Lung (tissue), 12 donors: ENCODE data around the gene HBA2. TPM values are rescaled to one million over a fixed set of nuclear protein-coding genes. Genes with fewer than 3 reads are reported as not detected.

ENCODE experiments used
- ATAC-seq: fragments of 200-7000 bp; cut with Tn5 transposase; one replicate; pipeline ENCODE4 v1.9.1; 2020; ENCODE audit warnings: moderate number of reproducible peaks; ENCODE audit not compliant: insufficient read depth, low FRiP score
- DNase-seq, 3 donors: peaks; one replicate each; pipeline ENCODE4 v3.0.0-alpha.2; 2013 to 2017
- H3K27ac ChIP-seq, 2 donors: one replicate each; pipeline ENCODE4 v1.5.1; 2013; ENCODE audit warnings: mild to moderate bottlenecking in 2 of 2, moderate library complexity in 2 of 2, control low read depth in 1 of 2, inconsistent platforms in 1 of 2, low read depth in 1 of 2, low read length in 1 of 2
- H3K27me3 ChIP-seq, 3 donors: one replicate each; pipeline ENCODE4 v1.5.1; 2013; ENCODE audit warnings: low read length in 2 of 3; ENCODE audit not compliant: control insufficient read depth in 3 of 3, insufficient read depth in 3 of 3
- H3K36me3 ChIP-seq, 4 donors: one replicate each; pipeline ENCODE4 v1.5.1; 2013; ENCODE audit warnings: low read length in 4 of 4, mild to moderate bottlenecking in 1 of 4, moderate library complexity in 1 of 4; ENCODE audit not compliant: control insufficient read depth in 4 of 4, insufficient read depth in 4 of 4
- H3K4me1 ChIP-seq, 5 donors: one replicate each; pipeline ENCODE4 v1.5.1; 2013; ENCODE audit warnings: low read length in 5 of 5, mild to moderate bottlenecking in 2 of 5, moderate library complexity in 1 of 5; ENCODE audit not compliant: control insufficient read depth in 5 of 5, insufficient read depth in 5 of 5
- H3K4me3 ChIP-seq: one replicate; pipeline ENCODE4 v1.5.1; 2013; ENCODE audit warnings: mild to moderate bottlenecking, control low read depth, moderate library complexity
- H3K9ac ChIP-seq, 2 donors: one replicate each; pipeline ENCODE4 v1.5.1; 2013; ENCODE audit warnings: low read length in 2 of 2, control low read depth in 1 of 2; ENCODE audit not compliant: insufficient read depth in 1 of 2
- H3K9me3 ChIP-seq, 4 donors: one replicate each; pipeline ENCODE4 v1.5.1; 2013; ENCODE audit warnings: low read length in 3 of 4, mild to moderate bottlenecking in 1 of 4, moderate library complexity in 1 of 4; ENCODE audit not compliant: control insufficient read depth in 4 of 4, insufficient read depth in 3 of 4
- WGBS, 2 donors: extraction: QIAGEN DNeasy Blood & Tissue Kit; methylation state at CpG; one replicate each; pipeline ENCODE4 v1.1.7; 2013; 5-methylcytosine and 5-hydroxymethylcytosine counted together
- polyA plus RNA-seq, 2 donors: library from polyadenylated mRNA; stranded (reverse); fragments of 200-250 nt; gene quantifications; one replicate each; pipeline ENCODE4 v1.2.1, GENCODE V29; 2013
- total RNA-seq, 2 donors: library from RNA; depleted of rRNA in 1 of 2; stranded (reverse); fragments of >200 nt in 1 of 2; gene quantifications; one replicate each; pipeline ENCODE4 v1.2.1, GENCODE V29; 2014 to 2021
- TF ChIP-seq, protein P1 (sequence below): IDR thresholded peaks from 2 replicates; pipeline ENCODE4 v1.5.1; 2012; ENCODE audit warnings: mild to moderate bottlenecking; ENCODE audit errors: control extremely low read depth, extremely low read depth
- donor health status: control.
- donor health status: control.
- donor health status: Bipolar disorder and iron deficiency.
- donor health status: healthy.
- donor health status: DM: yes; HTN: yes; CAD: no.

The HBA2 gene
- total and polyA plus RNA-seq, 4 donors, result 126 to 4,737 (median 822) TPM

DNA sequence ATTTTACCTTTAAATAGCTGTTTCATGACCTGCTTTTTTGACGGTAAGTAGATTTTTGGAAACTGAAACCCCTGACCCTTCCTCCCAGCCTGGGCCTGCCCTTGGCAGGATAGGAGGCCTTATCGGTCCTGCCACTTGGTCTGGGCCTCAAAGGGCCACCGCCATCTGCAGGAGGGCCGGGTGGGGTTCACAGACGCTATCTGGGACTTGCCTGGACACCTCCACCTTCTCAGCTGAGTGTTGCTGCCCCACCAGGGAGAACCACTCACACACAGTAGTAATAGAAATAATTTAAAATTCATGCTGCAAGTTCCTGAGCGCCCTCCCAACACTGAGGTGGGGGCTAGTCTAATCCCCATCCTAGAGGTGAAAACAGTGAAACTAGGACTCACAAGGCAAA lies 29.6 kb upstream of the HBA2 start:
- Histone ChIP-seq H3K9ac (no peak overlapping the region), H3K9me3 (no peaks in the 10 kb centered on the region), H3K27ac (no peak overlapping the region), H3K27me3 (no peaks in the 10 kb centered on the region), H3K4me3 (no peak overlapping the region), H3K36me3 (no peaks in the 10 kb centered on the region), H3K4me1 (peaks cover 0 to 3% (median 0%) of the 10 kb centered on the region in 5 donors)
- TF ChIP-seq, protein P1, sequence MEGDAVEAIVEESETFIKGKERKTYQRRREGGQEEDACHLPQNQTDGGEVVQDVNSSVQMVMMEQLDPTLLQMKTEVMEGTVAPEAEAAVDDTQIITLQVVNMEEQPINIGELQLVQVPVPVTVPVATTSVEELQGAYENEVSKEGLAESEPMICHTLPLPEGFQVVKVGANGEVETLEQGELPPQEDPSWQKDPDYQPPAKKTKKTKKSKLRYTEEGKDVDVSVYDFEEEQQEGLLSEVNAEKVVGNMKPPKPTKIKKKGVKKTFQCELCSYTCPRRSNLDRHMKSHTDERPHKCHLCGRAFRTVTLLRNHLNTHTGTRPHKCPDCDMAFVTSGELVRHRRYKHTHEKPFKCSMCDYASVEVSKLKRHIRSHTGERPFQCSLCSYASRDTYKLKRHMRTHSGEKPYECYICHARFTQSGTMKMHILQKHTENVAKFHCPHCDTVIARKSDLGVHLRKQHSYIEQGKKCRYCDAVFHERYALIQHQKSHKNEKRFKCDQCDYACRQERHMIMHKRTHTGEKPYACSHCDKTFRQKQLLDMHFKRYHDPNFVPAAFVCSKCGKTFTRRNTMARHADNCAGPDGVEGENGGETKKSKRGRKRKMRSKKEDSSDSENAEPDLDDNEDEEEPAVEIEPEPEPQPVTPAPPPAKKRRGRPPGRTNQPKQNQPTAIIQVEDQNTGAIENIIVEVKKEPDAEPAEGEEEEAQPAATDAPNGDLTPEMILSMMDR, result no peak
- 82 to 91% methylated on average over 6 of the region's 6 CpGs for WGBS, 2 donors
- no peak for DNase-seq
- ATAC-seq, result no peak

- DNase-seq (no peak), ATAC-seq (no peak)
- H3K27me3 ChIP-seq, result no peaks in the 10 kb centered on the region
- H3K4me3 ChIP-seq, result no peak overlapping the region
- no peaks in the 10 kb centered on the region for H3K9me3 ChIP-seq
- TF ChIP-seq, protein P1, result no peak
- no peaks in the 10 kb centered on the region for H3K36me3 ChIP-seq
- WGBS, 2 donors, result 65 to 67% methylated on average over 6 of the region's 6 CpGs
- no peak overlapping the region for H3K9ac ChIP-seq
- peaks cover 0 to 3% (median 0%) of the 10 kb centered on the region in 5 donors for H3K4me1 ChIP-seq
- no peak overlapping the region for H3K27ac ChIP-seq
Measured at GRCh38 chr16:143456-143855, 29.2 kb upstream of the HBA2 start.

DNA sequence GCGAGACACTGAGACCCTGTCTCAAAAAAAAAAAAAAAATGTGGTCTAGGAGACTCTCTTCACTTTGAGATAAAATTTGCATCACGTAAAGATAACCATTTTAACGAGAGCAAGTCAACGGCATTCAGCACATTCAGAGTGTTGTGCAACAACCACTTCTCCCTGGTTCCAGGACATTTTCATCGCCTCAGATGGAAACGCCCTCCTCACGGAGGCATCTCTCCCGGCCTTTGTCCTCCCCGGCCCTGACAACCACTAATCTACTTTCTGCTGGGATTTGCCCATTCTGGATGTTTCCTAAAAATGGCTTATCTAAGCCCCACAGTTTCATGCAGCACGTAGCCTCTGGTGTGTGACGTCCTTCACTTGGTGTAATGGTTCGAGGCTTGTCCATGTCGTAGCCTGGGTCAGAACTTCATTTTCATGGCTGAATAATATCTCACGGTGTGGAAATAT lies 27.9 kb upstream of the HBA2 start:
- no peak for DNase-seq
- H3K4me1 ChIP-seq, result peaks cover 0 to 3% (median 0%) of the 10 kb centered on the region in 5 donors
- H3K9ac ChIP-seq, result no peak overlapping the region
- ATAC-seq, result no peak
- H3K4me3 ChIP-seq, result no peak overlapping the region
- peaks cover 0 to 5% (median 0%) of the 10 kb centered on the region in 3 donors for H3K27me3 ChIP-seq
- no peaks in the 10 kb centered on the region for H3K36me3 ChIP-seq
- no peak overlapping the region for H3K27ac ChIP-seq
- 79 to 83% methylated on average over 14 of the region's 14 CpGs for WGBS, 2 donors
- H3K9me3 ChIP-seq, result no peaks in the 10 kb centered on the region
- TF ChIP-seq, protein P1, result no peak

DNA sequence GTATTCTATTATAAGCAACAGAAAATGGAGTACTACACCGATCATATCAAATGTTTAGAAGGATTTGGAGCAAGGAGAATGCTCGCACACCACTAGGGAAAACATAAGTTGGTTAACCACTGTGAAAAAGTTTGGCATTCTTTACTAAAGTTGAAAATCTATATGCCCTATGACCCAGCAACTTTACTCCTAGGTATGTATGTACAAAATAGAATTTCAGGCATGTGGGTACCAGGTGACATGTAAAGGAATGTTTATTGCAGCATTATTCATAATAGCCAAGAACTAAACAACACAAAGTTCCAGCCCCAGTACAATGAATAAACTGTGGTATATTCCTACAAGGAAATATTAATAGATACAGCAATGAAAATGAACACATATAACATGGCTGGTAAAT lies 26.0 kb upstream of the HBA2 start:
- DNase-seq, result no peak
- no peaks in the 10 kb centered on the region for H3K36me3 ChIP-seq
- H3K27ac ChIP-seq, result no peak overlapping the region
- 87 to 88% methylated on average over 2 of the region's 2 CpGs for WGBS, 2 donors
- H3K4me3 ChIP-seq, result no peak overlapping the region
- TF ChIP-seq, protein P1, result no peak
- no peak for ATAC-seq
- no peaks in the 10 kb centered on the region for H3K9me3 ChIP-seq
- no peak overlapping the region for H3K9ac ChIP-seq
- H3K27me3 ChIP-seq, result peaks cover 0 to 9% (median 4%) of the 10 kb centered on the region in 3 donors
- peaks cover 0 to 3% (median 0%) of the 10 kb centered on the region in 5 donors for H3K4me1 ChIP-seq
